NCI-H1048 (cell line): ENCODE results near the gene GPR55.

ENCODE experiments used
- DNase-seq: peaks from one replicate; lab custom pipeline; 2025; lab: John Stamatoyannopoulos, UW

GPR55 gene

GRCh38 chr2:230919240-230919639 lies 5.8 kb downstream of the GPR55 start:
- no peak for DNase-seq

- DNase-seq: no peak
Measured at GRCh38 chr2:230916218-230916617, 8.8 kb downstream of the GPR55 start.

- DNase-seq: no peak
Measured at GRCh38 chr2:230915319-230915718, 9.7 kb downstream of the GPR55 start.

DNA sequence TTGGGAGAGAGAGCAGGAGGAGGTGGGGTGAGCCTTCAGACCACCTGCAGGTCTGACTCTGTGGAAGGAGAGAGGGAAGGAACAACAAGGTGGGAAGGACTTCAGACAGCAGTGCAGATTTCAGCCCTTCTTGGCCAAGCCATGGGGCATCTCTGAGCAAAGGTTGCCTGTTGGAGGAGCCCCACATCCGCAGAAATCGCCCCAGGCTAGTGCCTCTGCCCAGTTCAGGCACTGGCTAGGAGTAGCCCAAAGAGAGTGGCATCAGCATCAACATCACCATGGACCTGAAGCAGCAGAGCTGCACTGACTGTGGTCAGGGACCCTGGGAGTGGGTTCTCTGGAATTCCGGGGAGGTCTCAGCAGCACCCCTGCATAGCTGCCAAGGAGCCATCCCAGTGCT lies 10.2 kb downstream of the GPR55 start:
- DNase-seq: no peak

GRCh38 chr2:230913406-230914143 lies 11.5 kb downstream of the GPR55 start:
- DNase-seq: no peak

GRCh38 chr2:230912724-230913123 lies 12.3 kb downstream of the GPR55 start:
- DNase-seq: no peak

DNA sequence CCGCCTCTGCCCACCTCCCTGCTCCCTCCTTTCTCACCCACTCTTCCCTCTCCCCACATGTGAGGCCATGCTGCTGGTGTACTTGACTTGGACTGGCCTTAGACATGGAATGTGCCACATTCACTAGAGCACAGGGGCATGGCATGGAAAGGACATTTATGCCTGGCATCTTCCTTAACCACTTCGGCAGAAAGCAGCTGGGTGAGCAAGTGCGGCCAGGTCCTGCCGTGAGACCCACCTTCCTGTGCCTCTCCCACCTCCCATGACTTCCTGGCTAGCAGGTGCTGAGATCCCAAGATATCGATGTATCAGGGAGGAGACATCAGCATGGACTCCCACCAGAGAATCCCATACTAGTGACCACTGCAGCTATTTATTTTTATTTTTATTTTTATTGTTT lies 13.0 kb downstream of the GPR55 start:
- no peak for DNase-seq

DNA sequence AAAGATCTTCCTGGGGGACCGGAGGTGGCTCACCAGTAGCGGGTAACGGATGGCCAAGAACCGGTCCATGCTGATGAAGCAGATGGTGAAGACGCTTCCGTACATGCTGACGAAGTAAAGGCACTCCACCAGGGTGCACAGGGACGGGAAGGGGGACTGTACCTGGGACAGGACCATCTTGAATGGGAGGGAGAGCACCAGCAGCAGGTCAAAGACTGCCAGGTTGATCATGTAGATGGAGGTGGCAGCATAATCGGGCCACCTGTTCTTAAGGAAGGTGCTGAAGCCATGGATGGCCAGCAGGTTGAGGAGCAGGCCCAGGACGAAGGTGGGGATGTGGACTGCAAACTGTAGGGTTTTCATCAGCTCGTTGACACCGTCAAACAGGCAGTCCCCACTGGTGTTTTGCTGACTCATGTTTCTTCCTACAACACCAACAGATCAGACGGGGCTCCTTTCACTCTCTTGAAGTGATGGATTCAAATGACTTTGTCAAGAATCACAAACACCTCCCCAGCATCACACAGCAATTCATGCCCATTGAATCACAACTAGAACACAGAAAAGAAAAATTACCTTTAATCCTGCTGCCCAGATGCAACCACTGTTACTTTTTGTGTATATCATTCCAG lies 14.4 kb downstream of the GPR55 start:
- no peak for DNase-seq

DNA sequence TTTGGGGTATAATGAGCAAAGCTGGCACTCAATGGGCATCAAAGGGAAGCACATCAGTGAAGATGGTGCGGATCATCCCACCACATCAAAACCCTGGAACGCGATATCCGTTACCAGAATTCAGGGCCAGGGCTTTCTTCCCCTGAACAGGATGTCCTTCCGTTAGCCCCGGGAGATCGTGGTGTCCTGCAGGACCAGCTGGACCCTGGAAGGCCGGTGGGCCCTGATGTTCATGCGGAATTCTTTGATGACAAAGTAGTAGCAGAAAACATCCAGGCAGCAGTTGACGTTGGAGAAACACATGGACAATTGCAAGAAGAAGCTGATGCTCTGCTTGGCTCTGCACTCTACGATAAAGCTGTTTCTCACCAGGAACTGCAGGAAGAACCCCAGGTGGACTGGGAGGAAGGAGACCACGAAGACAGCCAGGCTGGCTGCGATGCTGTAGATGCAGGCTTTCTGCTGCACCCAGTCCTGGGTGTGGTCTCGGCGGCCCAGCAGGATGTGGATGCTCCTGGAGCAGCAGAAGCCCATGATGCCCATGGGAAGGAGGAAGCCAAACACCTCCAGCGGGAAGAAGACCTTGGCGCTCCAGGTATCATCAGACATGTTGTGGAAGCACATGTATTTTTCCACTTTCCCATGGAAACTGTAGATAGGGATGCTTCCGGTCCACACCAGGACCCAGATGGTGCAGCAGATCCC lies 15.0 kb downstream of the GPR55 start:
- DNase-seq: no peak

- DNase-seq: no peak
Measured at GRCh38 chr2:230908595-230909191, 16.3 kb downstream of the GPR55 start.

DNA sequence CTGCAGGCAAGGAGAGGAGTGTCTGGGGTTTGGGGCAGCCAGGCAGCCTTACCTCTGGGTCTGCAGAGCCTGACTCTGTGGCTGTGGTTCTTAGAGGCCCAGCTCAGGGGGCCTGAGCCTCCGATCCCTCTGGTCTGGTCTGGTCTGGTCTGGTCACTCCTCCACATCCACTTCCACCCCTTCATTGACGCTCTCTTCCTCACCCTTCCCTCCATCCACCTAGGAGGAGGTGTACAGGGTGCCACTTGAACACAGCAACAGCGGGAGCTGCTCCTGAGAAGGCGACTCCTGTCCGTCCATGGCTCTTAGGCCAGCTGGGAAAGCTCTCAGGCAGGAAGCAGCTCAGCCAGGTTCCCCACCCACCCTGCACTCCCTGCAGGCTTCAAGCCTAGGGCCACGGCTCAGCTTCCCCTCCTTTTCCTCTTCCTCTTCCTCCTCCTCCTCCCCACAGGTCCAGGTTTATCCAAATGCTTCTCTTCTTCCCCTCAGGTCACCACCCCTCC lies 16.9 kb downstream of the GPR55 start:
- no peak for DNase-seq

DNA sequence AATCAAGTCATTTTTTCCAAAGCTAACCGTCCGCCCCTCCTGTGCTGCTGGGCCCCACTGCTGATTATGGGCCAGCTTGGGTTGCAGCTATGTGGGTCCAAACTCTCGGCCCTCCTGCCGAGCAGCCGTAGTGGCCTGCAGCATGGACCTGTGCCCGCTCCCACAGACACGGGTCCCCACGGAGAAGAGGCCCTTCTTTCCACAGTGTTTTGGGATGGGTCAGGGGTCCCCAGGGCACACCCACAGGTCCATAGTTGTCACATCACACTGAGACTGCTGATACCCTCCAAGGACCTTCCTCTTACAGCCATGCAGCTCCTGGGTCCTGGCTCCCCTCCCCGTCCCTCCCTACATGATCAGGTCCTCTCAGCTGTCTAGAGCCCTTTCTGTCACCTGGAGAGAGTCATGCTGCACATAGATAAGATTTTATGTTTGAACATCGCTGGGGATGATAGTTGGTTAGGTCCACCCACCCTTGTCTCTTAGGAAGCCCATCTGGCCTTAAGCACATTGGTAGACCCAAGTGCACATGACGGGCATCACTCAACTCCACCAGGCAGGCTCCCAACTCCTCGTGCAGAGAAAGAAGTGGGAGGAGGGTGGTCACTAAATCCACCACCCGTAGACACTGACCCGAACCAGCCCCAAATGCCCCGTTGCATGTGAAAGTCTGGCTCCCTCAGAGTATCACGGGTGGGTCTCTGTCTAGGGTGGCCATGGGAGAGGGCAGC lies 17.5 kb downstream of the GPR55 start:
- no peak for DNase-seq

DNA sequence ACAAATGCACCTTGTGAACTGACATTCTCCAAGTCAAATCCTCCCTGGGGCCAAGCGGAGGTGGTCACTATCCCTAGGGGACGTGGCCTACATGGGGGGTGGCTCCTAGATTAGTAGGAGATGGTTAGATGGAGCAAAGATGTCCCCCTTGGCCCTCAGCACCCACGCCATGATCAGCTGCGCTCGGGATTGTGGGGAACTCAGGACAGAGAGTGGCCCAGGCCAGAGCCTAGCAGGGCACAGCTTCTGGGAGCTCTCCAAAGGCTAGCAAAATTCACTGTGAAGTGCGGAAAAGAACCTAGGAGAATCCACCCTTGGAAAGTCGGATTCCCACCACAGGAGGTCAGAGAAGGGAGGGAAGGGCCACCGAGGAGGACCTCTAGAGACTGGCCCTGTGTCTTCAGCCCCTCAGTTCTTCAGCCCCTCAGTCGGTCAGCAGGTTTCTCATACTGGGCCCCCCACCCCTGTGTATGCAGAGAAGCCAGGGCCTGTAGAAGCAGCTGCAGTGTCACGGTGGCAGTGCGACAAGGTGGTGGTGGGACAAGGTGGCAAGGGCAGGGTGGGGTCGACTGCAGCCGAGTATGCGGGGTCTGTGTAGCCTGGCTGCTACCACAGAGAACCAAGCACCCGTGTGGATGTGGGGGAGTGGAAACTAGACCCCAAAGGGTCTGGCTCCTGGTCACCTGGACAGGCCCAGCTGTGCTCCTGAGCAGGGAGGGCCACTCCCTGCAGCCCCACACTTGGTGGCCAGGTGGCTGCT lies 18.4 kb downstream of the GPR55 start:
- no peak for DNase-seq

GRCh38 chr2:230905448-230906421 lies 19.3 kb downstream of the GPR55 start:
- DNase-seq: no peak

GRCh38 chr2:230904856-230905447 lies 20.1 kb downstream of the GPR55 start:
- DNase-seq: no peak

GRCh38 chr2:230903231-230904150 lies 21.6 kb downstream of the GPR55 start:
- DNase-seq: no peak

GRCh38 chr2:230902180-230902899 lies 22.7 kb downstream of the GPR55 start:
- DNase-seq: peak; percentile 6

- DNase-seq: no peak
Measured at GRCh38 chr2:230901006-230901405, 24.0 kb downstream of the GPR55 start.
